Gastroesophageal sphincter (tissue), 4 donors: Measurements from ENCODE around the gene OR4K14. TPM values are rescaled to one million over a fixed set of nuclear protein-coding genes. Genes with fewer than 3 reads are reported as not detected.

Experiments
- ATAC-seq: fragments of 150-250 bp; one replicate; pipeline ENCODE4 v1.9.1; 2016; ENCODE audit warnings: mild to moderate bottlenecking, moderate library complexity
- H3K27ac ChIP-seq, 4 donors: fragments of 200-600 bp; sonication (generic) in 3 of 4; 1 replicate in 3 of 4; 2 replicates in 1 of 4; pipeline ENCODE4 v1.5.1; 2016 to 2019
- H3K27me3 ChIP-seq: fragments of 200-600 bp; sonication (generic); one replicate; pipeline ENCODE4 v1.5.1; 2019
- H3K36me3 ChIP-seq, 2 donors: fragments of 200-600 bp; sonication (generic); one replicate each; pipeline ENCODE4 v1.5.1; 2019; ENCODE audit warnings: control low read depth in 1 of 2
- H3K4me1 ChIP-seq, 3 donors: fragments of 200-600 bp; sonication (generic); 1 replicate in 2 of 3; 2 replicates in 1 of 3; pipeline ENCODE4 v1.5.1; 2016 to 2019; ENCODE audit warnings: control low read depth in 2 of 3
- H3K4me3 ChIP-seq, 2 donors: fragments of 200-600 bp; sonication (generic); one replicate each; pipeline ENCODE4 v1.5.1; 2019; ENCODE audit warnings: mild to moderate bottlenecking in 1 of 2, moderate library complexity in 1 of 2
- H3K9me3 ChIP-seq, 3 donors: fragments of 200-600 bp; sonication (generic); one replicate each; pipeline ENCODE4 v1.5.1; 2017 to 2019; ENCODE audit warnings: control low read depth in 2 of 3
- CTCF ChIP-seq, 4 experiments: fragments of 200-600 bp in 2 of 4; fragments of 450-650 bp in 2 of 4; sonication (generic) in 1 of 4; IDR thresholded peaks; one replicate each; pipeline ENCODE4 v1.5.1; 2017 to 2019; ENCODE audit warnings: antibody characterized with exemption in 4 of 4, mild to moderate bottlenecking in 2 of 4, moderate library complexity in 2 of 4
- EP300 ChIP-seq: sonication (generic); formaldehyde crosslinking; IDR thresholded peaks from one replicate; pipeline ENCODE4 v1.6.1; 2017; ENCODE audit warnings: antibody characterized with exemption, mild to moderate bottlenecking
- POLR2A ChIP-seq, 2 donors: fragments of 450-650 bp; IDR thresholded peaks; one replicate each; pipeline ENCODE4 v1.6.1; 2017; ENCODE audit warnings: antibody characterized with exemption in 2 of 2, mild to moderate bottlenecking in 2 of 2, moderate library complexity in 1 of 2
- POLR2AphosphoS5 ChIP-seq: sonication (generic); formaldehyde crosslinking; IDR thresholded peaks from one replicate; pipeline ENCODE4 v1.6.1; 2017; ENCODE audit warnings: antibody characterized with exemption
- WGBS, 2 donors: methylation state at CpG; one replicate each; pipeline ENCODE4 v1.1.5; 2018; ENCODE audit warnings: low coverage in 1 of 2; 5-methylcytosine and 5-hydroxymethylcytosine counted together
- total RNA-seq, 4 donors: library from RNA; depleted of rRNA; stranded (reverse); fragments of >200 nt; gene quantifications; one replicate each; pipeline ENCODE4 v1.1.0, GENCODE V29; 2016

The OR4K14 gene
- total RNA-seq, 4 donors from 2014 or later = not detected

DNA sequence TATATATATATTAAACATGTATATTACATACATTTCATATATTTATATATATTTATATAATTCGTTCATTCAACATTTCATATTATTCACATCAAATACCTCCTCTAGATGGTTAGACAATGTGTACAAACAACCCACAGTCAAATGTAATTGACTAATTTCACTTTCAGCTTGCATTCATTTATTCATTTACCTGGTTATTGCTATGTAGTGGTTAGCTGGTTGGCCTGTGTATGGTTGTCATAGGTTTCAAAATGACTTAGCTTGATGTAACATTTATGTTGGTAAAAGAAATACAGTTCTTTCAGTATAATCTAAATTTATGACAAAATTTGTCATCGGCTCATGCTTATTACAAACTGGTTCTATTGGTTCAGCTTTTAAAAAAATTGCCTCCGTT lies 16.3 kb upstream of the OR4K14 start:
- 52 to 69% methylated on average over 3 of the region's 3 CpGs for WGBS, 2 donors
- no peaks in the 10 kb centered on the region for H3K4me1 ChIP-seq
- H3K36me3 ChIP-seq = no peaks in the 10 kb centered on the region
- no peak overlapping the region for H3K27ac ChIP-seq
- no peak for ATAC-seq
- TF ChIP-seq POLR2A (IDR thresholded peaks at IDR 0.05) = no peak
- TF ChIP-seq POLR2AphosphoS5 = no peak
- no peak for TF ChIP-seq CTCF (IDR thresholded peaks at IDR 0.05)
- TF ChIP-seq EP300 = no peak
- no peak overlapping the region for H3K4me3 ChIP-seq
- H3K9me3 ChIP-seq = no peaks in the 10 kb centered on the region
- no peaks in the 10 kb centered on the region for H3K27me3 ChIP-seq

- TF ChIP-seq EP300 = no peak
- TF ChIP-seq POLR2AphosphoS5 = no peak
- TF ChIP-seq POLR2A (IDR thresholded peaks at IDR 0.05) = no peak
- TF ChIP-seq CTCF (IDR thresholded peaks at IDR 0.05) = no peak
- Histone ChIP-seq H3K9me3 (peaks cover 0 to 4% (median 0%) of the 10 kb centered on the region in 3 donors), H3K27me3 (no peaks in the 10 kb centered on the region), H3K4me3 (no peak overlapping the region), H3K27ac (no peak overlapping the region), H3K4me1 (no peaks in the 10 kb centered on the region), H3K36me3 (no peaks in the 10 kb centered on the region)
- WGBS, 2 donors = 50 to 65% methylated on average over 4 to 6 of the region's 6 CpGs
- no peak for ATAC-seq
Measured at GRCh38 chr14:20031058-20031457, 12.0 kb upstream of the OR4K14 start.

- no peaks in the 10 kb centered on the region for H3K36me3 ChIP-seq
- H3K4me1 ChIP-seq = no peaks in the 10 kb centered on the region
- H3K9me3 ChIP-seq = no peaks in the 10 kb centered on the region
- ATAC-seq = no peak
- no peak overlapping the region for H3K4me3 ChIP-seq
- H3K27me3 ChIP-seq = no peaks in the 10 kb centered on the region
- TF ChIP-seq EP300 (no peak), POLR2AphosphoS5 (no peak), POLR2A (IDR thresholded peaks at IDR 0.05) (no peak), CTCF (IDR thresholded peaks at IDR 0.05) (no peak)
- no peak overlapping the region for H3K27ac ChIP-seq
Measured at GRCh38 chr14:20008156-20008555, 11.0 kb downstream of the OR4K14 start.

DNA sequence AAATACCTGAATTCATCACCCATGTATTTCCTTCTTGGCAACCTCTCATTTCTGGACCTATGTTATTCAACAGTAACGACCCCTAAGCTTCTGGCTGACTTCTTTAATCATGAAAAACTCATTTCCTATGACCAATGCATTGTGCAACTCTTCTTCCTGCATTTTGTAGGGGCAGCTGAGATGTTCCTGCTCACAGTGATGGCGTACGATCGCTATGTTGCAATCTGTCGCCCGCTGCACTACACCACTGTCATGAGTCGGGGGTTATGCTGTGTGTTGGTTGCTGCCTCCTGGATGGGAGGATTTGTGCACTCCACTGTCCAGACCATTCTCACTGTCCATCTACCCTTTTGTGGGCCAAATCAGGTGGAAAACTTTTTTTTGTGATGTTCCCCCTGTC lies 16.8 kb downstream of the OR4K14 start:
- 64 to 73% methylated on average over 7 of the region's 7 CpGs for WGBS, 2 donors
- TF ChIP-seq EP300 (no peak), CTCF (IDR thresholded peaks at IDR 0.05) (no peak), POLR2AphosphoS5 (no peak), POLR2A (IDR thresholded peaks at IDR 0.05) (no peak)
- H3K4me3 ChIP-seq = no peak overlapping the region
- H3K36me3 ChIP-seq = no peaks in the 10 kb centered on the region
- no peaks in the 10 kb centered on the region for H3K27me3 ChIP-seq
- H3K4me1 ChIP-seq = no peaks in the 10 kb centered on the region
- no peak overlapping the region for H3K27ac ChIP-seq
- no peaks in the 10 kb centered on the region for H3K9me3 ChIP-seq
- no peak for ATAC-seq

DNA sequence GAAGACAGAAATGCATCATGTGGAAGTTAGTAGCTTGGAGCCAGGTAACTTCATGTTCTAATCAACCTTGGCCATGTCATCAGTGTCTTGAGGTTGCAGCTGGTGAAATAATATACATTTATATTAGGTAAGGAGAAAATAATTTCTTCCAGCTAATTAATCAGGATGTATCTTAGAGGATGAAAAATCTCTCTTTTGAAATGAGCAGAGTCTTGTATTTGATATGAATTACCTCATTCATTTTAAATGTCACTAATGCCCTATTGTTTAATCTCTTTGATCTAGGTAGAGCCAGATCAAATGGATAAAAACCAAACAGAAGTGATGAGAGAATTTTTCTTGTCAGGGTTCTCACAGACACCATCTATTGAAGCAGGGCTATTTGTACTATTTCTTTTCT lies 17.2 kb downstream of the OR4K14 start, which contains the start of gene OR4Q2:
Gene OR4Q2, plus strand, starts transcription at position 301 of the 400 bp plus-strand sequence.
- Histone ChIP-seq H3K4me1 (no peaks in the 10 kb centered on the region), H3K27me3 (no peaks in the 10 kb centered on the region), H3K4me3 (no peak within 1 kb of the TSS), H3K36me3 (no peaks in the 10 kb centered on the region), H3K9me3 (no peaks in the 10 kb centered on the region), H3K27ac (no peak within 1 kb of the TSS)
- TF ChIP-seq POLR2AphosphoS5 (no peak), POLR2A (IDR thresholded peaks at IDR 0.05) (no peak), CTCF (IDR thresholded peaks at IDR 0.05) (no peak), EP300 (no peak)
- ATAC-seq = no peak
